Nephron (organoid): Measurements from ENCODE around the gene TUBA4B.

Source experiments
- H3K27ac Mint-ChIP-seq, 3 experiments: 2 replicates each; pipeline ENCODE4 v1.8.0; 2020; ENCODE audit warnings: mixed read lengths in 3 of 3, mild to moderate bottlenecking in 2 of 3, moderate library complexity in 1 of 3
- H3K27me3 Mint-ChIP-seq: 2 replicates; pipeline ENCODE4 v1.8.0; 2021; ENCODE audit warnings: low read depth, mild to moderate bottlenecking, moderate library complexity, mixed read lengths
- H3K36me3 Mint-ChIP-seq: 2 replicates; pipeline ENCODE4 v1.8.0; 2020; ENCODE audit warnings: low read depth, mixed read lengths
- H3K4me1 Mint-ChIP-seq: 2 replicates; pipeline ENCODE4 v1.8.0; 2020; ENCODE audit warnings: mixed read lengths
- H3K4me3 Mint-ChIP-seq, 3 experiments: 2 replicates each; pipeline ENCODE4 v1.8.0; 2020; ENCODE audit warnings: mild to moderate bottlenecking in 3 of 3, mixed read lengths in 3 of 3, moderate library complexity in 2 of 3
- H3K9me3 Mint-ChIP-seq: 2 replicates; pipeline ENCODE4 v1.8.0; 2020; ENCODE audit warnings: mixed read lengths
- CTCF ChIP-seq, 3 experiments: fragments of 200-600 bp; sonication (generic); IDR thresholded peaks; one replicate each; pipeline ENCODE4 v1.5.0; 2021; ENCODE audit warnings: antibody characterized with exemption in 3 of 3; ENCODE audit not compliant: unreplicated experiment in 3 of 3

Gene TUBA4B

GRCh38 chr2:219298759-219299371 is 45.8 kb downstream of the TUBA4B start:
- no peaks in the 10 kb centered on the region for H3K36me3 Mint-ChIP-seq
- peaks cover 75% of the 10 kb centered on the region for H3K27me3 Mint-ChIP-seq
- H3K4me1 Mint-ChIP-seq, result peaks cover 15% of the 10 kb centered on the region
- H3K9me3 Mint-ChIP-seq, result no peaks in the 10 kb centered on the region
- no peak overlapping the region for H3K27ac Mint-ChIP-seq
- peak; percentile 95 to 98 (median 96) for TF ChIP-seq CTCF (IDR thresholded peaks at IDR 0.05; ENCODE audit: unreplicated experiment in 3 of 3)
- H3K4me3 Mint-ChIP-seq, result no peak overlapping the region

GRCh38 chr2:219299372-219299760 is 46.3 kb downstream of the TUBA4B start:
- no peaks in the 10 kb centered on the region for H3K9me3 Mint-ChIP-seq
- H3K27me3 Mint-ChIP-seq, result peaks cover 80% of the 10 kb centered on the region
- H3K36me3 Mint-ChIP-seq, result no peaks in the 10 kb centered on the region
- TF ChIP-seq CTCF (IDR thresholded peaks at IDR 0.05; ENCODE audit: unreplicated experiment in 3 of 3), result no peak
- H3K27ac Mint-ChIP-seq, result no peak overlapping the region
- no peak overlapping the region for H3K4me3 Mint-ChIP-seq
- peaks cover 10% of the 10 kb centered on the region for H3K4me1 Mint-ChIP-seq

DNA sequence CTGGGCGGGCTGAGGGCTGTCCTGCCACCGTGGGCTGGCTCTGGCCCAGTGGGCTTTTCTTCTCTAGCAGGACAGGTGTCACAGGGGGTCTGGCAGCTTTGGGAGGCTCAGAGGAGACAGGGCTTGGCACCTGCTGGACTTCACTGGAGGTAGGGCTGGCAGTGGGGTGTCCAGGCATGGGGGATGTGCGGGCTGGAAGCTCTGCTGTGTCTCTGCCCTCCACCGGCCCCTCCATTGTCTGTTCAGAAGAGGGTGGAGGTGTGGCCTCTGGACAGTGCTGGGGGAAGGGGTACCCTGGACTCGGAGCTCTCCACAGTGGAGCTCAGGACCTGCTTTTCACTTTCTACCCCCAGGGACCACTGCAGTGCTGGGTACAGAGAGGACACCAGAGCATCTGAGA is 47.0 kb downstream of the TUBA4B start:
- Mint-ChIP-seq H3K27me3 (peaks cover 87% of the 10 kb centered on the region), H3K27ac (no peak overlapping the region), H3K36me3 (no peaks in the 10 kb centered on the region), H3K4me3 (no peak overlapping the region), H3K9me3 (no peaks in the 10 kb centered on the region), H3K4me1 (peaks cover 9% of the 10 kb centered on the region)
- TF ChIP-seq CTCF (IDR thresholded peaks at IDR 0.05; ENCODE audit: unreplicated experiment in 3 of 3), result no peak

- Mint-ChIP-seq H3K4me3 (no peak overlapping the region), H3K36me3 (no peaks in the 10 kb centered on the region), H3K4me1 (no peaks in the 10 kb centered on the region), H3K27me3 (peaks cover 95% of the 10 kb centered on the region), H3K27ac (no peak overlapping the region), H3K9me3 (no peaks in the 10 kb centered on the region)
- no peak for TF ChIP-seq CTCF (IDR thresholded peaks at IDR 0.05; ENCODE audit: unreplicated experiment in 3 of 3)
Measured at GRCh38 chr2:219302412-219302968, 49.4 kb downstream of the TUBA4B start.

DNA sequence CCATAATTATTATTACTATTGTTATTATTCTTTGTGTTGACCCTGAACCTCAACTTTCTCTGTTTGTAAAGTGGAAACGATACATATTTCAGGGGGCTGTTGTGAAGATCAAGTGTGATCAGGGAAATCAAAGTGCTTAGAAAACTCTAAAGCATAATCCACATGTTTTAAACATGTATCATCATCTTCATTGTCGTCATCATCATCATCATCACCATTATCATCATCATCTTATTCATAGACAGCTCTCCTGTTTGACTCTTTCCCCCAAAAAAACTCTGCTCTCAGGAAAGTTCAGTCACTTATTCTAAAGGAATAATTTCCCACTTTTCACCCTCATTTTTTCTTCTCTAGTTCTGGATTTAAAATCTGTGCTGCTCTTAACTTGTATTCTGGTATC is 51.2 kb downstream of the TUBA4B start:
- H3K9me3 Mint-ChIP-seq, result no peaks in the 10 kb centered on the region
- H3K27ac Mint-ChIP-seq, result no peak overlapping the region
- TF ChIP-seq CTCF (IDR thresholded peaks at IDR 0.05; ENCODE audit: unreplicated experiment in 3 of 3), result no peak
- H3K4me1 Mint-ChIP-seq, result no peaks in the 10 kb centered on the region
- H3K4me3 Mint-ChIP-seq, result no peak overlapping the region
- H3K27me3 Mint-ChIP-seq, result peaks cover 100% of the 10 kb centered on the region
- H3K36me3 Mint-ChIP-seq, result no peaks in the 10 kb centered on the region

GRCh38 chr2:219306047-219306446 is 53.0 kb downstream of the TUBA4B start:
- H3K36me3 Mint-ChIP-seq, result no peaks in the 10 kb centered on the region
- peaks cover 99% of the 10 kb centered on the region for H3K27me3 Mint-ChIP-seq
- no peak overlapping the region for H3K27ac Mint-ChIP-seq
- no peaks in the 10 kb centered on the region for H3K9me3 Mint-ChIP-seq
- no peak overlapping the region for H3K4me3 Mint-ChIP-seq
- H3K4me1 Mint-ChIP-seq, result no peaks in the 10 kb centered on the region
- TF ChIP-seq CTCF (IDR thresholded peaks at IDR 0.05; ENCODE audit: unreplicated experiment in 3 of 3), result no peak
